Measurements from ENCODE around the gene THSD4.

Gene THSD4

GRCh38 chr15:71295603-71296314 lies 180.5 kb downstream of the THSD4 start:
- H3K27ac ChIP-seq: no peak overlapping the region
- DNase-seq (ENCODE audit: low spot score): no peak
- no peak for TF ChIP-seq CTCF (IDR thresholded peaks at IDR 0.05)
- H3K4me3 ChIP-seq: no peak overlapping the region

GRCh38 chr15:71296315-71296679 lies 181.0 kb downstream of the THSD4 start:
- Histone ChIP-seq H3K4me3 (no peak overlapping the region), H3K27ac (no peak overlapping the region)
- DNase-seq (ENCODE audit: low spot score): no peak
- no peak for TF ChIP-seq CTCF (IDR thresholded peaks at IDR 0.05)

DNA sequence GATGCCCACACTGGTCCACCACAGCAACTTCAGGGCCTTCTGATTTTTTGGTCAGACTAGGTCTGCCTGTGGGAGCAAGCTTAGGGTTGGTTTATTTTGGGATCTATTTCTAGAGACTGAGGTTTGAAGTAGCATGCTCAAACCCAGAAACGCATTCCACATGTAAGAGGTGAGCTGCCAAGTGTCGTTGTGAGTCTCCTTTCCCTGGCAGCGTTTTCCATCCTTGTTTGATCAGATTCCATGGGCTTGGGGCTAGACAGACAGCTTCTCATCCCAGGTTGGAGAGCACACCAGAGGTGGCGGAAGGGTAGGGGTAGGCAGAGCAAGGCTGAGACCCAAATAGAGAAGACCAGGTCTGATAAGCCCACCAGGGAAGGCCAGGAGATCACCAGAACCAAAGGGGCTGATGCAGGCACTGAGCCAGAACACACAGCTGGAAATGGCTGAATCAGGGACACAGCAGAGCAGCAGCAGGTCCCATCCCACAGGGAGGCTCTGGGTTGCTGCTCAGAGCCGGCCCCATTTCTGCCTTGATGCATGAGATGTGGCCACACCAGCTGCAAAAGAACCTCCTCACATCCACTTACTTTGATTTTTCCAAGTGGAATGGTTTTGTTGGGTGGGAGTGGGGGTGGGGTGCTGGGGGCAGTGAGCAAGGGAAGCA lies 186.8 kb downstream of the THSD4 start:
- no peak for TF ChIP-seq CTCF (IDR thresholded peaks at IDR 0.05)
- H3K27ac ChIP-seq: no peak overlapping the region
- H3K4me3 ChIP-seq: no peak overlapping the region
- no peak for DNase-seq (ENCODE audit: low spot score)

- no peak for TF ChIP-seq CTCF (IDR thresholded peaks at IDR 0.05)
- no peak overlapping the region for H3K27ac ChIP-seq
Observed at GRCh38 chr15:71302861-71303410, 187.7 kb downstream of the THSD4 start.

DNA sequence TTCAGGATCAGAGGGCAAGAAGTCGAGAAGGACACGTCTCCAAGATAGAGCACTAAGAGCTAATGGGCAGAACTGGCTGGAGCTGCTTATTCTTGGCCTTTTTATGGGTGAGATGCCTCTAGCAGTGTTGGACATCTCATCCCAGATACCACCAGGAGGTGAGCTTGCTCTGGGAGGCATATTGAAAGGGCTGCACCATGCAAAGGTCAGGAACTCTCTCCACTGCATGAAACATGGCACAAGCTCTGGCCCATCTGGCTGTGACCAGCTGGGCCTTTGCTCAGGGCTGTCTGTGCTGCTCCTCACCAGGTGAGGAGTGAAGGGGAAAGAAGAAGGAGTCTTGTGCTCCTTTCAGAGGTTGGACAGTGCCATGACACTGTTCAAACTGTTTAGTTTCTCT lies 188.7 kb downstream of the THSD4 start:
- TF ChIP-seq CTCF (IDR thresholded peaks at IDR 0.05): no peak
- Histone ChIP-seq H3K4me3 (no peak overlapping the region), H3K27ac (no peak overlapping the region)
- no peak for DNase-seq (ENCODE audit: low spot score)

More at GRCh38 chr15:71302861-71303410, 187.7 kb downstream of the THSD4 start:
- no peak for DNase-seq (ENCODE audit: low spot score)
- H3K4me3 ChIP-seq: no peak overlapping the region

- no peak for DNase-seq (ENCODE audit: low spot score)
- no peak for TF ChIP-seq CTCF (IDR thresholded peaks at IDR 0.05)
- Histone ChIP-seq H3K4me3 (no peak overlapping the region), H3K27ac (no peak overlapping the region)
Observed at GRCh38 chr15:71304681-71305080, 189.4 kb downstream of the THSD4 start.

DNA sequence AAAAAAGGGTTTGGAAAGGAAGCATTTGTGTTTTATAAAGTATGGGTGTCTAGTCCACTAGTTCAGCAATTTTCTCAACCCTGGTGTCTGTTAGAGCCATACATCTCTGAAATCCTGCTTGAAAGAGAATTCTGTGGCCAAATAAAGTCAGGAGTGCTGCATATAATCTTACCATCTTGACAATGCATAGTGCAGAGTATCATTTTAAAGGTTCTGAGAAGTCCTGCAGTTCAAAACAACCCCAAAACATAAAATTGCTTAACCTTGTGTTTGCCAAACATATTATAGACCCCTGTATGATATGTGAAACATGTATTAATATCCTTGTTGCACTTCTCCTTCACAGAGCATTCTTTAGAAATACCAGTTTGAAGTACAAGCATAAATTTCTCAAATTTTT lies 191.3 kb downstream of the THSD4 start:
- no peak for DNase-seq (ENCODE audit: low spot score)
- TF ChIP-seq CTCF (IDR thresholded peaks at IDR 0.05): no peak
- H3K4me3 ChIP-seq: no peak overlapping the region
- no peak overlapping the region for H3K27ac ChIP-seq
